GM23338 (cell line): ENCODE measurements around the gene ZNF74. TPM values are rescaled to one million over a fixed set of nuclear protein-coding genes. Genes with fewer than 3 reads are reported as not detected.

Experiments
- ATAC-seq: fragments of 200-7000 bp; cut with Tn5 transposase; 3 replicates; pipeline ENCODE4 v1.9.1; 2020
- DNase-seq: peaks from one replicate; pipeline ENCODE4 v3.0.0-alpha.2; 2015; ENCODE audit warnings: low spot score
- H2AFZ ChIP-seq: fragments of 200-600 bp; sonication (generic); 2 replicates; pipeline ENCODE4 v1.8.0; 2016; ENCODE audit warnings: antibody characterized with exemption, mild to moderate bottlenecking, moderate library complexity
- H3F3A ChIP-seq: fragments of 200-600 bp; sonication (generic); replicated peaks from 2 replicates; pipeline ENCODE4 v1.8.0; 2017; ENCODE audit warnings: antibody characterized with exemption, mixed run types, low read depth
- H3K27ac ChIP-seq: fragments of 200-600 bp; sonication (generic); 2 replicates; pipeline ENCODE4 v1.6.1; 2016; ENCODE audit warnings: low read depth
- H3K27me3 ChIP-seq: fragments of 200-600 bp; sonication (generic); 2 replicates; pipeline ENCODE4 v1.8.0; 2016; ENCODE audit warnings: mild to moderate bottlenecking, mixed run types, moderate library complexity; ENCODE audit not compliant: insufficient read depth
- H3K36me3 ChIP-seq: fragments of 200-600 bp; sonication (generic); 2 replicates; pipeline ENCODE4 v1.8.0; 2016; ENCODE audit warnings: mild to moderate bottlenecking; ENCODE audit not compliant: insufficient read depth
- H3K4me1 ChIP-seq: fragments of 200-600 bp; sonication (generic); 2 replicates; pipeline ENCODE4 v1.8.0; 2016; ENCODE audit warnings: mild to moderate bottlenecking, moderate library complexity; ENCODE audit not compliant: insufficient read depth
- H3K4me2 ChIP-seq: fragments of 200-600 bp; sonication (generic); 2 replicates; pipeline ENCODE4 v1.7.1; 2017; ENCODE audit warnings: mixed run types
- H3K4me3 ChIP-seq: fragments of 200-600 bp; sonication (generic); 2 replicates; pipeline ENCODE4 v1.6.1; 2016; ENCODE audit warnings: mixed run types
- H3K79me2 ChIP-seq: fragments of 200-600 bp; sonication (generic); replicated peaks from 2 replicates; pipeline ENCODE4 v1.8.0; 2017; ENCODE audit warnings: mild to moderate bottlenecking; ENCODE audit not compliant: insufficient read depth
- H3K9me2 ChIP-seq: fragments of 200-600 bp; sonication (generic); 2 replicates; pipeline ENCODE4 v1.8.0; 2017; ENCODE audit not compliant: insufficient read depth
- H4K20me1 ChIP-seq: fragments of 200-600 bp; sonication (generic); replicated peaks from 2 replicates; pipeline ENCODE4 v1.8.0; 2017; ENCODE audit warnings: mild to moderate bottlenecking; ENCODE audit not compliant: insufficient read depth
- H3K27ac Mint-ChIP-seq: 2 replicates; pipeline ENCODE4 v1.8.0; 2020; ENCODE audit warnings: inconsistent platforms, mild to moderate bottlenecking, moderate library complexity, mixed read lengths
- H3K27me3 Mint-ChIP-seq: 3 replicates; pipeline ENCODE4 v1.8.0; 2022; ENCODE audit warnings: low read depth, mild to moderate bottlenecking, moderate library complexity, mixed read lengths, inconsistent platforms; ENCODE audit not compliant: insufficient read depth, poor library complexity
- H3K36me3 Mint-ChIP-seq: 3 replicates; pipeline ENCODE4 v1.8.0; 2021; ENCODE audit warnings: low read depth, mild to moderate bottlenecking, inconsistent platforms, moderate library complexity, mixed read lengths
- H3K4me1 Mint-ChIP-seq: 3 replicates; pipeline ENCODE4 v1.8.0; 2020; ENCODE audit warnings: mild to moderate bottlenecking, inconsistent platforms, mixed read lengths
- H3K4me3 Mint-ChIP-seq: 3 replicates; pipeline ENCODE4 v1.8.0; 2021; ENCODE audit warnings: moderate library complexity, mild to moderate bottlenecking, inconsistent platforms, mixed read lengths
- H3K9me3 Mint-ChIP-seq: 3 replicates; pipeline ENCODE4 v1.8.0; 2020; ENCODE audit warnings: moderate library complexity, mild to moderate bottlenecking, inconsistent platforms, mixed read lengths
- CREB1 ChIP-seq: fragments of 250-450 bp; sonication (Bioruptor Pico); IDR thresholded peaks from 2 replicates; pipeline ENCODE4 v1.5.0; 2020; ENCODE audit warnings: low read depth, mild to moderate bottlenecking, moderate library complexity
- POLR2AphosphoS5 ChIP-seq: IDR thresholded peaks from 2 replicates; pipeline ENCODE4 v1.6.1; 2016; ENCODE audit warnings: antibody characterized with exemption, low read depth
- STAT1 ChIP-seq: IDR thresholded peaks from one replicate; pipeline ENCODE4 v1.6.1; 2016; ENCODE audit warnings: antibody characterized with exemption; ENCODE audit not compliant: unreplicated experiment
- polyA plus RNA-seq: library from polyadenylated mRNA; unstranded; fragments of >200 nt; fragmentation: Nextera tagmentation; extraction: Ambion mirVana; gene quantifications from 2 replicates; pipeline ENCODE4 v1.2.1, GENCODE V29; 2016
- total RNA-seq: library from RNA; depleted of rRNA; stranded (reverse); fragments of >200 nt; shearing (Covaris generic); gene quantifications from 2 replicates; pipeline ENCODE4 v1.2.3, GENCODE V29; 2014
- TF ChIP-seq, protein P1 (sequence below): fragments of 250-450 bp; sonication (Bioruptor Pico); IDR thresholded peaks from 2 replicates; pipeline ENCODE4 v1.5.0; 2020; ENCODE audit warnings: mild to moderate bottlenecking, moderate library complexity

The ZNF74 gene
- total and polyA plus RNA-seq, 2 experiments from 2014 or later: 16.1 to 94.0 TPM

DNA sequence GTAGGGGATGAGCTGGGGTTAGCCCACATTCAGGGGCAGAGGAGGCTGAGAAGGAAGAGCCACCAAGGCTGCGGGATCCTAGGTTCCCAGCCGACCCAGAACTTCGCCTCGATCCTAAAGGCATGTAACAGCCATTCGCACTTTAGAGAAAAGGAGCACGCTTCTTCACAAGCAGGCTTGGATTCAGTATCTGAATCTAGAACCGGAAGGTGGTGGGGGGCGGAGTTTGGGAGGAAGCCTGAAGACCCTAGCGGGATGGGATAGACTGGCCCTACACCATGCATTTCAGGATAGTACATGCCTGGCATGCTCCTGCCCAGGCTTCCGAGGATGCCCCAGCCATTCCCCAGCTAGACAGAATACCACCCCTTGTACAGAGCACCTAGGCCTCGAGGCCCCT lies 39.2 kb downstream of the ZNF74 start (continued):
- TF ChIP-seq, protein P1, sequence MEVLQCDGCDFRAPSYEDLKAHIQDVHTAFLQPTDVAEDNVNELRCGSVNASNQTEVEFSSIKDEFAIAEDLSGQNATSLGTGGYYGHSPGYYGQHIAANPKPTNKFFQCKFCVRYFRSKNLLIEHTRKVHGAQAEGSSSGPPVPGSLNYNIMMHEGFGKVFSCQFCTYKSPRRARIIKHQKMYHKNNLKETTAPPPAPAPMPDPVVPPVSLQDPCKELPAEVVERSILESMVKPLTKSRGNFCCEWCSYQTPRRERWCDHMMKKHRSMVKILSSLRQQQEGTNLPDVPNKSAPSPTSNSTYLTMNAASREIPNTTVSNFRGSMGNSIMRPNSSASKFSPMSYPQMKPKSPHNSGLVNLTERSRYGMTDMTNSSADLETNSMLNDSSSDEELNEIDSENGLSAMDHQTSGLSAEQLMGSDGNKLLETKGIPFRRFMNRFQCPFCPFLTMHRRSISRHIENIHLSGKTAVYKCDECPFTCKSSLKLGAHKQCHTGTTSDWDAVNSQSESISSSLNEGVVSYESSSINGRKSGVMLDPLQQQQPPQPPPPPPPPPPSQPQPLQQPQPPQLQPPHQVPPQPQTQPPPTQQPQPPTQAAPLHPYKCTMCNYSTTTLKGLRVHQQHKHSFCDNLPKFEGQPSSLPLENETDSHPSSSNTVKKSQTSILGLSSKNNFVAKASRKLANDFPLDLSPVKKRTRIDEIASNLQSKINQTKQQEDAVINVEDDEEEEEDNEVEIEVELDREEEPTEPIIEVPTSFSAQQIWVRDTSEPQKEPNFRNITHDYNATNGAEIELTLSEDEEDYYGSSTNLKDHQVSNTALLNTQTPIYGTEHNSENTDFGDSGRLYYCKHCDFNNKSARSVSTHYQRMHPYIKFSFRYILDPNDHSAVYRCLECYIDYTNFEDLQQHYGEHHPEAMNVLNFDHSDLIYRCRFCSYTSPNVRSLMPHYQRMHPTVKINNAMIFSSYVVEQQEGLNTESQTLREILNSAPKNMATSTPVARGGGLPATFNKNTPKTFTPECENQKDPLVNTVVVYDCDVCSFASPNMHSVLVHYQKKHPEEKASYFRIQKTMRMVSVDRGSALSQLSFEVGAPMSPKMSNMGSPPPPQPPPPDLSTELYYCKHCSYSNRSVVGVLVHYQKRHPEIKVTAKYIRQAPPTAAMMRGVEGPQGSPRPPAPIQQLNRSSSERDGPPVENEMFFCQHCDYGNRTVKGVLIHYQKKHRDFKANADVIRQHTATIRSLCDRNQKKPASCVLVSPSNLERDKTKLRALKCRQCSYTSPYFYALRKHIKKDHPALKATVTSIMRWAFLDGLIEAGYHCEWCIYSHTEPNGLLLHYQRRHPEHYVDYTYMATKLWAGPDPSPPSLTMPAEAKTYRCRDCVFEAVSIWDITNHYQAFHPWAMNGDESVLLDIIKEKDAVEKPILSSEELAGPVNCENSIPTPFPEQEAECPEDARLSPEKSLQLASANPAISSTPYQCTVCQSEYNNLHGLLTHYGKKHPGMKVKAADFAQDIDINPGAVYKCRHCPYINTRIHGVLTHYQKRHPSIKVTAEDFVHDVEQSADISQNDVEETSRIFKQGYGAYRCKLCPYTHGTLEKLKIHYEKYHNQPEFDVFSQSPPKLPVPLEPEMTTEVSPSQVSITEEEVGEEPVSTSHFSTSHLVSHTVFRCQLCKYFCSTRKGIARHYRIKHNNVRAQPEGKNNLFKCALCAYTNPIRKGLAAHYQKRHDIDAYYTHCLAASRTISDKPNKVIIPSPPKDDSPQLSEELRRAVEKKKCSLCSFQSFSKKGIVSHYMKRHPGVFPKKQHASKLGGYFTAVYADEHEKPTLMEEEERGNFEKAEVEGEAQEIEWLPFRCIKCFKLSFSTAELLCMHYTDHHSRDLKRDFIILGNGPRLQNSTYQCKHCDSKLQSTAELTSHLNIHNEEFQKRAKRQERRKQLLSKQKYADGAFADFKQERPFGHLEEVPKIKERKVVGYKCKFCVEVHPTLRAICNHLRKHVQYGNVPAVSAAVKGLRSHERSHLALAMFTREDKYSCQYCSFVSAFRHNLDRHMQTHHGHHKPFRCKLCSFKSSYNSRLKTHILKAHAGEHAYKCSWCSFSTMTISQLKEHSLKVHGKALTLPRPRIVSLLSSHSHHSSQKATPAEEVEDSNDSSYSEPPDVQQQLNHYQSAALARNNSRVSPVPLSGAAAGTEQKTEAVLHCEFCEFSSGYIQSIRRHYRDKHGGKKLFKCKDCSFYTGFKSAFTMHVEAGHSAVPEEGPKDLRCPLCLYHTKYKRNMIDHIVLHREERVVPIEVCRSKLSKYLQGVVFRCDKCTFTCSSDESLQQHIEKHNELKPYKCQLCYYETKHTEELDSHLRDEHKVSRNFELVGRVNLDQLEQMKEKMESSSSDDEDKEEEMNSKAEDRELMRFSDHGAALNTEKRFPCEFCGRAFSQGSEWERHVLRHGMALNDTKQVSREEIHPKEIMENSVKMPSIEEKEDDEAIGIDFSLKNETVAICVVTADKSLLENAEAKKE (CRISPR knock-in tag): no peak
- TF ChIP-seq STAT1 (no peak), CREB1 (CRISPR knock-in tag) (no peak)

DNA sequence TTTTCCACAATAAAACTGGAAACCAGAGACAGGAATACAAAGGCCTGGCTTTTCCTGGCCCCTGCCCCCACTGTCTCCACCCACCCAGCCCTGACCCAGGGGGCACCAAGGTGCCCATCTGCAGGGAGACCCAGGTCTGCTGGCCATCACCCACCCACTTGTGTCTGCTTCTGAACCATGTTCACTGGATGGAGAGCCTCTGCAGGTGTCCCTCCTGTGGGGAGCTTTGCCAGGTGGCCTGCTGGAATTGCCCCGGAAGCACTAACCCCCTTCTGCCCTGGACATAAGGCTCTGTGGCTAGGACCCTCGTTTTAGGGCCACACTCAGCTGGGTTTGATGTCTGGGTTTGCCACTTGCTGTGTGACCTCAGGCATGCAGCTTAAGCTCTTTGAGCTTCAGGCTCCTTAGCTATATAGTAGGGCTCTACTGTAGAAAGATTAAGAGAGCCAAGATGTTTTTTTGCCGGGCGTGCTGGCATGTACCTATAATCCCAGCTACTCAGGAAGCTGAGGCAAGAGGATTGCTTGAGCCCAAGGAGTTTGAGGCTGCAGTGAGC lies 39.8 kb downstream of the ZNF74 start:
- H3K27ac Mint-ChIP-seq: no peak overlapping the region
- Histone ChIP-seq H3K4me3 (no peak overlapping the region), H3K27ac (no peak overlapping the region), H3K4me2 (no peak overlapping the region), H3K27me3 (peaks cover 95% of the 10 kb centered on the region), H3K79me2 (peaks cover 9% of the 10 kb centered on the region), H3K4me1 (peaks cover 10% of the 10 kb centered on the region; the same call in 1 of the 2 replicates), H3F3A (0 out of 2 replicates have a peak, but pooled peaks cover 13% of the 10 kb centered on the region), H2AFZ (no peak overlapping the region), H3K9me2 (no peaks in the 10 kb centered on the region), H3K36me3 (no peaks in the 10 kb centered on the region), H4K20me1 (peaks cover 8% of the 10 kb centered on the region; the same call in 1 of the 2 replicates)
- no peak for TF ChIP-seq CREB1 (CRISPR knock-in tag)
- TF ChIP-seq, protein P1 (CRISPR knock-in tag): no peak
- TF ChIP-seq POLR2AphosphoS5: no peak
- H3K4me3 Mint-ChIP-seq: no peak overlapping the region; the same call in 2 of the 3 replicates
- DNase-seq (no peak), ATAC-seq (no peak)
- H3K36me3 Mint-ChIP-seq: peaks cover 7% of the 10 kb centered on the region; the same call in 2 of the 3 replicates
- H3K4me1 Mint-ChIP-seq: peaks cover 14% of the 10 kb centered on the region
- peaks cover 87% of the 10 kb centered on the region for H3K27me3 Mint-ChIP-seq
- no peaks in the 10 kb centered on the region; the same call in none of the 3 replicates for H3K9me3 Mint-ChIP-seq
